ENCODE data around the gene OAS2.

OAS2 gene

GRCh38 chr12:113057565-113058485 is 79.5 kb downstream of the OAS2 start:
- H2AFZ ChIP-seq (ENCODE audit: low read length, unreplicated experiment), result no peak overlapping the region
- H3K4me3 ChIP-seq (ENCODE audit: low read depth, low read length), result no peak overlapping the region
- H3K36me3 ChIP-seq (ENCODE audit: insufficient read depth, low read length), result no peaks in the 10 kb centered on the region
- peaks cover 5% of the 10 kb centered on the region for H3K4me1 ChIP-seq (ENCODE audit: control insufficient read depth, insufficient read depth, low read length, unreplicated experiment)
- peaks cover 85% of the 10 kb centered on the region for H3K27me3 ChIP-seq (ENCODE audit: insufficient read depth, low read length)
- no peak overlapping the region for H3K27ac ChIP-seq (ENCODE audit: low read depth, low read length)
- no peaks in the 10 kb centered on the region for H3K79me2 ChIP-seq (ENCODE audit: control insufficient read depth, insufficient read depth, low read length, unreplicated experiment)

GRCh38 chr12:113058553-113058952 is 80.2 kb downstream of the OAS2 start:
- Histone ChIP-seq H3K27ac (ENCODE audit: low read depth, low read length) (no peak overlapping the region), H3K79me2 (ENCODE audit: control insufficient read depth, insufficient read depth, low read length, unreplicated experiment) (no peaks in the 10 kb centered on the region), H3K4me3 (ENCODE audit: low read depth, low read length) (no peak overlapping the region), H3K4me1 (ENCODE audit: control insufficient read depth, insufficient read depth, low read length, unreplicated experiment) (peaks cover 5% of the 10 kb centered on the region), H3K27me3 (ENCODE audit: insufficient read depth, low read length) (peaks cover 85% of the 10 kb centered on the region), H2AFZ (ENCODE audit: low read length, unreplicated experiment) (no peak overlapping the region), H3K36me3 (ENCODE audit: insufficient read depth, low read length) (no peaks in the 10 kb centered on the region)

- Histone ChIP-seq H3K4me1 (ENCODE audit: control insufficient read depth, insufficient read depth, low read length, unreplicated experiment) (peaks cover 5% of the 10 kb centered on the region), H3K27ac (ENCODE audit: low read depth, low read length) (no peak overlapping the region), H3K4me3 (ENCODE audit: low read depth, low read length) (no peak overlapping the region), H3K79me2 (ENCODE audit: control insufficient read depth, insufficient read depth, low read length, unreplicated experiment) (no peaks in the 10 kb centered on the region), H3K36me3 (ENCODE audit: insufficient read depth, low read length) (no peaks in the 10 kb centered on the region), H3K27me3 (ENCODE audit: insufficient read depth, low read length) (peaks cover 85% of the 10 kb centered on the region), H2AFZ (ENCODE audit: low read length, unreplicated experiment) (no peak overlapping the region)
Observed at GRCh38 chr12:113059071-113059595, 80.8 kb downstream of the OAS2 start.

- Histone ChIP-seq H3K4me3 (ENCODE audit: low read depth, low read length) (no peak overlapping the region), H3K27me3 (ENCODE audit: insufficient read depth, low read length) (peaks cover 80% of the 10 kb centered on the region), H3K36me3 (ENCODE audit: insufficient read depth, low read length) (no peaks in the 10 kb centered on the region), H3K4me1 (ENCODE audit: control insufficient read depth, insufficient read depth, low read length, unreplicated experiment) (peaks cover 5% of the 10 kb centered on the region), H3K79me2 (ENCODE audit: control insufficient read depth, insufficient read depth, low read length, unreplicated experiment) (no peaks in the 10 kb centered on the region), H2AFZ (ENCODE audit: low read length, unreplicated experiment) (no peak overlapping the region), H3K27ac (ENCODE audit: low read depth, low read length) (no peak overlapping the region)
Observed at GRCh38 chr12:113060336-113060960, 82.1 kb downstream of the OAS2 start.

GRCh38 chr12:113061061-113061694 is 82.9 kb downstream of the OAS2 start:
- Histone ChIP-seq H2AFZ (ENCODE audit: low read length, unreplicated experiment) (no peak overlapping the region), H3K79me2 (ENCODE audit: control insufficient read depth, insufficient read depth, low read length, unreplicated experiment) (no peaks in the 10 kb centered on the region), H3K27ac (ENCODE audit: low read depth, low read length) (no peak overlapping the region), H3K36me3 (ENCODE audit: insufficient read depth, low read length) (no peaks in the 10 kb centered on the region), H3K4me1 (ENCODE audit: control insufficient read depth, insufficient read depth, low read length, unreplicated experiment) (peaks cover 5% of the 10 kb centered on the region), H3K4me3 (ENCODE audit: low read depth, low read length) (no peak overlapping the region), H3K27me3 (ENCODE audit: insufficient read depth, low read length) (peaks cover 73% of the 10 kb centered on the region)

Measured in ACC112 (cell line).